Uterus (tissue), 2 donors: ENCODE results near the gene IKZF1.

Source experiments
- CTCF ChIP-seq, 4 experiments: fragments of 200-600 bp in 2 of 4; fragments of 450-650 bp in 2 of 4; sonication (generic) in 2 of 4; IDR thresholded peaks; one replicate each; pipeline ENCODE4 v1.5.1; 2016 to 2019; ENCODE audit warnings: antibody characterized with exemption in 4 of 4, mild to moderate bottlenecking in 2 of 4, moderate library complexity in 1 of 4
- POLR2A ChIP-seq, 2 donors: fragments of 450-650 bp; IDR thresholded peaks; one replicate each; pipeline ENCODE4 v1.6.1; 2016; ENCODE audit warnings: antibody characterized with exemption in 2 of 2, mild to moderate bottlenecking in 1 of 2, moderate library complexity in 1 of 2

DNA sequence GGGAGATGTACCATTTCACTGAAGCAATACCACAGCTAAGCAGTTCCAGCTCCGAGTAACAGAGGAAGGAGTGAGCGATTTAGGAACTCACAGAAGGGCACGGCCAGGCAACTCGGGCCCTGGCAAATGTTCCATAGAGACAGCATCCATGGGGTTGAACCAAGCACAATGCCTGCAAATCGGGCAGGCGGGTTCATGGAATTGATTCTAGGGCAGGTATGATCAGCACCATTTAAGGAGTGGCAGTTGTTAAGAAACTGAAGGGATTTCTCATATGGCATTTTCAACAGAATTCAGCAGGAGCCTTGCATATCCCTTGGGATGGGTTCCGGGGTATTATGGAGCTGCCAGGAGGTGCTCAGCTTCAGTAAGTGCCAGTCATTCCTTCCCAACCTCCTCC lies 66.4 kb downstream of the IKZF1 start:
- TF ChIP-seq POLR2A (IDR thresholded peaks at IDR 0.05) (no peak), CTCF (IDR thresholded peaks at IDR 0.05) (no peak)
